ENCODE measurements around the gene PXK. TPM values are rescaled to one million over a fixed set of nuclear protein-coding genes. Genes with fewer than 3 reads are reported as not detected.
A peak's percentile ranks its signal among the peaks of the same experiment; 100 is the strongest.

The PXK gene
- total RNA-seq, 2 experiments from 2014 or later = 68.7 to 125 TPM

- peaks cover 10% of the 10 kb centered on the region; the same call in 1 of the 2 replicates for H3K79me2 ChIP-seq (ENCODE audit: insufficient read depth, low read depth, low read length)
- CTCF ChIA-PET (ENCODE audit: unreplicated experiment) = no interaction called here
- intact Hi-C loops (cut with micrococcal nuclease; ENCODE audit: unreplicated experiment) = no loop called here
- H3K4me1 ChIP-seq (ENCODE audit: insufficient read depth, low read length, poor library complexity, severe bottlenecking) = peaks cover 33% of the 10 kb centered on the region
- H3K27ac ChIP-seq (ENCODE audit: low read depth, low read length, poor library complexity, severe bottlenecking) = no peak overlapping the region
- H3K9me2 ChIP-seq (ENCODE audit: insufficient read depth, low read length) = no peaks in the 10 kb centered on the region
- TF ChIP-seq EZH2phosphoT487 (IDR thresholded peaks at IDR 0.05; ENCODE audit: borderline replicate concordance, low read depth, low read length) (no peak), CTCF (conservative IDR thresholded peaks at IDR 0.05; ENCODE audit: low read length) (no peak)
- H3K4me2 ChIP-seq (ENCODE audit: low read length) = no peak overlapping the region
- no peak overlapping the region for H3K4me3 ChIP-seq (ENCODE audit: low read depth, low read length, poor library complexity, severe bottlenecking)
- H2AFZ ChIP-seq (ENCODE audit: low read length) = no peak overlapping the region
- peaks cover 14% of the 10 kb centered on the region; the same call in 1 of the 2 replicates for H4K20me1 ChIP-seq (ENCODE audit: insufficient read depth, low read length)
- no TSS peak for BruUV-seq (replicated peaks)
- H3K9me3 ChIP-seq (ENCODE audit: low read length) = no peaks in the 10 kb centered on the region
- POLR2A ChIA-PET = interaction anchor here (1.0 kb wide), 1 partner anchor 10 kb away, joined by 4 read pairs; no protein-coding TSS in a partner anchor
- no peak for DNase-seq (ENCODE audit: low spot score)
- peaks cover 84% of the 10 kb centered on the region for H3K36me3 ChIP-seq (ENCODE audit: insufficient read depth, low read length)
Measured at GRCh38 chr3:58383476-58383875, 50.8 kb downstream of the PXK start.

- ChIA-PET POLR2A (interaction anchor here (1.0 to 1.3 kb wide), 2 partner anchors 10 to 43 kb away, joined by 4 to 6 read pairs; no protein-coding TSS in a partner anchor), CTCF (ENCODE audit: unreplicated experiment) (no interaction called here)
- DNase-seq (ENCODE audit: low spot score) = no peak
- H3K36me3 ChIP-seq (ENCODE audit: insufficient read depth, low read length) = peaks cover 86% of the 10 kb centered on the region
- peak overlapping the region; percentile 38 for H3K27ac ChIP-seq (ENCODE audit: low read depth, low read length, poor library complexity, severe bottlenecking)
- BruUV-seq (replicated peaks) = no TSS peak
- peaks cover 37% of the 10 kb centered on the region for H3K4me1 ChIP-seq (ENCODE audit: insufficient read depth, low read length, poor library complexity, severe bottlenecking)
- H3K79me2 ChIP-seq (ENCODE audit: insufficient read depth, low read depth, low read length) = peaks cover 14% of the 10 kb centered on the region; the same call in 1 of the 2 replicates
- no peak overlapping the region for H3K4me3 ChIP-seq (ENCODE audit: low read depth, low read length, poor library complexity, severe bottlenecking)
- H3K4me2 ChIP-seq (ENCODE audit: low read length) = no peak overlapping the region
- intact Hi-C loops (cut with micrococcal nuclease; ENCODE audit: unreplicated experiment) = no loop called here
- TF ChIP-seq EZH2phosphoT487 (IDR thresholded peaks at IDR 0.05; ENCODE audit: borderline replicate concordance, low read depth, low read length) = no peak
- no peak for TF ChIP-seq CTCF (conservative IDR thresholded peaks at IDR 0.05; ENCODE audit: low read length)
- H3K9me3 ChIP-seq (ENCODE audit: low read length) = no peaks in the 10 kb centered on the region
- H4K20me1 ChIP-seq (ENCODE audit: insufficient read depth, low read length) = peaks cover 17% of the 10 kb centered on the region; the same call in 1 of the 2 replicates
- H3K9me2 ChIP-seq (ENCODE audit: insufficient read depth, low read length) = no peaks in the 10 kb centered on the region
- no peak overlapping the region for H2AFZ ChIP-seq (ENCODE audit: low read length)
Measured at GRCh38 chr3:58383904-58384303, 51.2 kb downstream of the PXK start.

- intact Hi-C loops (cut with micrococcal nuclease; ENCODE audit: unreplicated experiment) = no loop called here
- Histone ChIP-seq H3K27ac (ENCODE audit: low read depth, low read length, poor library complexity, severe bottlenecking) (peak overlapping the region; percentile 38), H3K9me2 (ENCODE audit: insufficient read depth, low read length) (no peaks in the 10 kb centered on the region), H3K79me2 (ENCODE audit: insufficient read depth, low read depth, low read length) (peaks cover 17% of the 10 kb centered on the region; the same call in 1 of the 2 replicates), H4K20me1 (ENCODE audit: insufficient read depth, low read length) (peaks cover 17% of the 10 kb centered on the region; the same call in 1 of the 2 replicates), H3K4me3 (ENCODE audit: low read depth, low read length, poor library complexity, severe bottlenecking) (no peak overlapping the region), H3K9me3 (ENCODE audit: low read length) (no peaks in the 10 kb centered on the region), H3K4me2 (ENCODE audit: low read length) (no peak overlapping the region; the same call in 1 of the 2 replicates), H3K36me3 (ENCODE audit: insufficient read depth, low read length) (peaks cover 83% of the 10 kb centered on the region), H3K4me1 (ENCODE audit: insufficient read depth, low read length, poor library complexity, severe bottlenecking) (peaks cover 43% of the 10 kb centered on the region), H2AFZ (ENCODE audit: low read length) (no peak overlapping the region)
- BruUV-seq (replicated peaks) = no TSS peak
- peak; percentile 11 for DNase-seq (ENCODE audit: low spot score)
- no peak for TF ChIP-seq EZH2phosphoT487 (IDR thresholded peaks at IDR 0.05; ENCODE audit: borderline replicate concordance, low read depth, low read length)
- no peak for TF ChIP-seq CTCF (conservative IDR thresholded peaks at IDR 0.05; ENCODE audit: low read length)
- ChIA-PET POLR2A (interaction anchor here (1.3 kb wide), 1 partner anchor 44 kb away, joined by 6 read pairs; no protein-coding TSS in a partner anchor), CTCF (ENCODE audit: unreplicated experiment) (no interaction called here)
Measured at GRCh38 chr3:58384381-58385090, 51.8 kb downstream of the PXK start.

Measured in OCI-LY7 (cell line).